ENCODE measurements around the gene CFAP298. TPM values are rescaled to one million over a fixed set of nuclear protein-coding genes. Genes with fewer than 3 reads are reported as not detected.
"Not testable (repeated sequence)": the region's sequence is repeated elsewhere in the genome, so short reads cannot be mapped to it uniquely, and the experiment has no call there.

The CFAP298 gene
- total and polyA plus RNA-seq, 2 of the 13 experiments (the other 11 are each of a cell fraction or from before 2014, with no cell fraction given) = 21.2 to 62.2 TPM

DNA sequence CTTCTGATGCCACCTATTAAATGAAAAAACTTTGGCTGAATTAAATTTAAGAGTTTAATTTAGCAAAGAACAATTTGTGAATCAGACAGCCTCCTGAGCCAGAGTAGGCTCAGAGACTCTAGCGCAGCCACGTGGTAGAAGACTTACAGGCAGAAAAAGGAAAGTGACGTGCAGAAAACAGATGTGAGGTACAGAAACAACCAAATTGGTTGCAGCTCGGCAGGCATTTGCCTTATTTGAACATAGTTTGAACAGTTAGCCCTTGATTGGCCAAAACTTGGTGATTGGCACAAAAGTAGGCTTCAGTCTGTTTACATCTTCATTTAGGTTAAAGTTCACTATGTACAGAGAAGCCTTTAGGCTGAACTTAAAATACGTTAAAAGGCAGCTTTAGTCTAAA, 49.8 kb downstream of the CFAP298 start:
- WGBS (ENCODE audit: low lambda C conversion rate) = 58% methylated on average over 5 of the region's 5 CpGs
- POLR2A ChIA-PET = interaction anchor here (1.3 kb wide), 1 partner anchor 10 kb away, joined by 3 read pairs; no protein-coding TSS in a partner anchor

DNA sequence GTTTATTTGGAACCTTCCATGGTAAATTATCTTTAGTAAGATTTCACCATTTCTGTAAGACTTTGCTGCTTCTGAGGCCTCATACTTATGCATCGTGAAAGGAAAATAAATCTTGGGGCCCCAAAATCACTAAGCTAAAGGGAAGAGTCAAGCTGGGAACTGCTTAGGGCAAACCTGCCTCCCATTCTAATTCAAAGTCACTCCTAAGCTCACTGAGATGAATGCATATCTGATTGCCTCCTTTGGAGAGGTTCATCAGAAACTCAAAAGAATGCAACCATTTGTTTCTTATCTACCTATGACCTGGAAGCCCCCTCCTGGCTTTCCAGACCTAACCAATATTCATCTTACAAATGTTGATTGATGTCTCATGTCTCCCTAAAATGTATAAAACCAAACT, 50.7 kb downstream of the CFAP298 start:
- H3K4me3 ChIP-seq (replicated peaks in 1 of 3; ENCODE audit: insufficient read depth in 1 of 3, low read depth in 2 of 3, low read length in 3 of 3); H3K79me2 ChIP-seq (ENCODE audit: insufficient read depth, low read length); in situ Hi-C loops (cut with HindIII; ENCODE audit: extremely low pct_ligation_motif_present, low pct_unique_long_range_greater_than_20kb); H3K9me3 ChIP-seq (ENCODE audit: low read length); H3K27me3 ChIP-seq (ENCODE audit: control insufficient read depth in 1 of 2, insufficient read depth in 2 of 2, low read length in 2 of 2); CTCF ChIA-PET (ENCODE audit: low intra/inter-chr PET ratio, low total read pairs); H3K9ac ChIP-seq (ENCODE audit: insufficient read depth, low read depth, low read length); POLR2A ChIA-PET; H2AFZ ChIP-seq (ENCODE audit: low read length); DNase-seq (ENCODE audit: low spot score); H4K20me1 ChIP-seq (ENCODE audit: insufficient read depth, low read length); FAIRE-seq; H3K36me3 ChIP-seq (replicated peaks in 1 of 2; ENCODE audit: control insufficient read depth in 1 of 2, insufficient read depth in 2 of 2, low read length in 2 of 2); H3K27ac ChIP-seq (ENCODE audit: extremely low read length, insufficient read depth, low read length); BruUV-seq (replicated peaks); H3K4me2 ChIP-seq (ENCODE audit: low read depth, low read length); intact Hi-C loops (cut with micrococcal nuclease; ENCODE audit: unreplicated experiment); ATAC-seq: not testable (repeated sequence)
- H3K4me1 ChIP-seq (ENCODE audit: insufficient read depth, low read length) = peaks cover 14% of the 10 kb centered on the region
- WGBS (ENCODE audit: low lambda C conversion rate) = 95% methylated on average over 1 of the region's 1 CpG

More for the DNA sequence above, 49.8 kb downstream of the CFAP298 start:
- H3K27ac ChIP-seq (ENCODE audit: extremely low read length, insufficient read depth, low read length) = no peak overlapping the region
- H2AFZ ChIP-seq (ENCODE audit: low read length) = no peak overlapping the region
- in situ Hi-C loops (cut with HindIII; ENCODE audit: extremely low pct_ligation_motif_present, low pct_unique_long_range_greater_than_20kb) (no loop called here), intact Hi-C loops (cut with micrococcal nuclease; ENCODE audit: unreplicated experiment) (no loop called here)
- no peak overlapping the region for H3K4me3 ChIP-seq (replicated peaks in 1 of 3; ENCODE audit: insufficient read depth in 1 of 3, low read depth in 2 of 3, low read length in 3 of 3)
- no peak for DNase-seq (ENCODE audit: low spot score)
- CTCF ChIA-PET (ENCODE audit: low intra/inter-chr PET ratio, low total read pairs) = no interaction called here
- BruUV-seq (replicated peaks) = no TSS peak
- H3K79me2 ChIP-seq (ENCODE audit: insufficient read depth, low read length) = no peaks in the 10 kb centered on the region
- no peaks in the 10 kb centered on the region for H3K27me3 ChIP-seq (ENCODE audit: control insufficient read depth in 1 of 2, insufficient read depth in 2 of 2, low read length in 2 of 2)
- no peak for ATAC-seq
- TF ChIP-seq CBX1 (IDR thresholded peaks at IDR 0.05; ENCODE audit: low read depth) = no peak
- TF ChIP-seq, protein P1, sequence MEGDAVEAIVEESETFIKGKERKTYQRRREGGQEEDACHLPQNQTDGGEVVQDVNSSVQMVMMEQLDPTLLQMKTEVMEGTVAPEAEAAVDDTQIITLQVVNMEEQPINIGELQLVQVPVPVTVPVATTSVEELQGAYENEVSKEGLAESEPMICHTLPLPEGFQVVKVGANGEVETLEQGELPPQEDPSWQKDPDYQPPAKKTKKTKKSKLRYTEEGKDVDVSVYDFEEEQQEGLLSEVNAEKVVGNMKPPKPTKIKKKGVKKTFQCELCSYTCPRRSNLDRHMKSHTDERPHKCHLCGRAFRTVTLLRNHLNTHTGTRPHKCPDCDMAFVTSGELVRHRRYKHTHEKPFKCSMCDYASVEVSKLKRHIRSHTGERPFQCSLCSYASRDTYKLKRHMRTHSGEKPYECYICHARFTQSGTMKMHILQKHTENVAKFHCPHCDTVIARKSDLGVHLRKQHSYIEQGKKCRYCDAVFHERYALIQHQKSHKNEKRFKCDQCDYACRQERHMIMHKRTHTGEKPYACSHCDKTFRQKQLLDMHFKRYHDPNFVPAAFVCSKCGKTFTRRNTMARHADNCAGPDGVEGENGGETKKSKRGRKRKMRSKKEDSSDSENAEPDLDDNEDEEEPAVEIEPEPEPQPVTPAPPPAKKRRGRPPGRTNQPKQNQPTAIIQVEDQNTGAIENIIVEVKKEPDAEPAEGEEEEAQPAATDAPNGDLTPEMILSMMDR (CRISPR knock-in tag; IDR thresholded peaks at IDR 0.05) = peak; percentile 25; the same call in 1 of the 2 replicates
- peak; percentile 89; the same call in 1 of the 2 replicates for TF ChIP-seq SRF (IDR thresholded peaks at IDR 0.05; ENCODE audit: low read depth, low read length)
- peak; percentile 37; the same call in 1 of the 2 replicates for TF ChIP-seq PPARG (CRISPR knock-in tag; conservative IDR thresholded peaks at IDR 0.05)
- TF ChIP-seq STAG1 (CRISPR knock-in tag; IDR thresholded peaks at IDR 0.05) = peak; percentile 44
- TF ChIP-seq, protein P2, sequence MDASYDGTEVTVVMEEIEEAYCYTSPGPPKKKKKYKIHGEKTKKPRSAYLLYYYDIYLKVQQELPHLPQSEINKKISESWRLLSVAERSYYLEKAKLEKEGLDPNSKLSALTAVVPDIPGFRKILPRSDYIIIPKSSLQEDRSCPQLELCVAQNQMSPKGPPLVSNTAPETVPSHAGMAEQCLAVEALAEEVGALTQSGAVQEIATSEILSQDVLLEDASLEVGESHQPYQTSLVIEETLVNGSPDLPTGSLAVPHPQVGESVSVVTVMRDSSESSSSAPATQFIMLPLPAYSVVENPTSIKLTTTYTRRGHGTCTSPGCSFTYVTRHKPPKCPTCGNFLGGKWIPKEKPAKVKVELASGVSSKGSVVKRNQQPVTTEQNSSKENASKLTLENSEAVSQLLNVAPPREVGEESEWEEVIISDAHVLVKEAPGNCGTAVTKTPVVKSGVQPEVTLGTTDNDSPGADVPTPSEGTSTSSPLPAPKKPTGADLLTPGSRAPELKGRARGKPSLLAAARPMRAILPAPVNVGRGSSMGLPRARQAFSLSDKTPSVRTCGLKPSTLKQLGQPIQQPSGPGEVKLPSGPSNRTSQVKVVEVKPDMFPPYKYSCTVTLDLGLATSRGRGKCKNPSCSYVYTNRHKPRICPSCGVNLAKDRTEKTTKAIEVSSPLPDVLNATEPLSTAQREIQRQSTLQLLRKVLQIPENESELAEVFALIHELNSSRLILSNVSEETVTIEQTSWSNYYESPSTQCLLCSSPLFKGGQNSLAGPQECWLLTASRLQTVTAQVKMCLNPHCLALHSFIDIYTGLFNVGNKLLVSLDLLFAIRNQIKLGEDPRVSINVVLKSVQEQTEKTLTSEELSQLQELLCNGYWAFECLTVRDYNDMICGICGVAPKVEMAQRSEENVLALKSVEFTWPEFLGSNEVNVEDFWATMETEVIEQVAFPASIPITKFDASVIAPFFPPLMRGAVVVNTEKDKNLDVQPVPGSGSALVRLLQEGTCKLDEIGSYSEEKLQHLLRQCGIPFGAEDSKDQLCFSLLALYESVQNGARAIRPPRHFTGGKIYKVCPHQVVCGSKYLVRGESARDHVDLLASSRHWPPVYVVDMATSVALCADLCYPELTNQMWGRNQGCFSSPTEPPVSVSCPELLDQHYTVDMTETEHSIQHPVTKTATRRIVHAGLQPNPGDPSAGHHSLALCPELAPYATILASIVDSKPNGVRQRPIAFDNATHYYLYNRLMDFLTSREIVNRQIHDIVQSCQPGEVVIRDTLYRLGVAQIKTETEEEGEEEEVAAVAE (CRISPR knock-in tag; IDR thresholded peaks at IDR 0.05; ENCODE audit: borderline replicate concordance) = 0 out of 2 replicates have a peak, but pooled peaks have one; percentile 36
- TF ChIP-seq, protein P3, sequence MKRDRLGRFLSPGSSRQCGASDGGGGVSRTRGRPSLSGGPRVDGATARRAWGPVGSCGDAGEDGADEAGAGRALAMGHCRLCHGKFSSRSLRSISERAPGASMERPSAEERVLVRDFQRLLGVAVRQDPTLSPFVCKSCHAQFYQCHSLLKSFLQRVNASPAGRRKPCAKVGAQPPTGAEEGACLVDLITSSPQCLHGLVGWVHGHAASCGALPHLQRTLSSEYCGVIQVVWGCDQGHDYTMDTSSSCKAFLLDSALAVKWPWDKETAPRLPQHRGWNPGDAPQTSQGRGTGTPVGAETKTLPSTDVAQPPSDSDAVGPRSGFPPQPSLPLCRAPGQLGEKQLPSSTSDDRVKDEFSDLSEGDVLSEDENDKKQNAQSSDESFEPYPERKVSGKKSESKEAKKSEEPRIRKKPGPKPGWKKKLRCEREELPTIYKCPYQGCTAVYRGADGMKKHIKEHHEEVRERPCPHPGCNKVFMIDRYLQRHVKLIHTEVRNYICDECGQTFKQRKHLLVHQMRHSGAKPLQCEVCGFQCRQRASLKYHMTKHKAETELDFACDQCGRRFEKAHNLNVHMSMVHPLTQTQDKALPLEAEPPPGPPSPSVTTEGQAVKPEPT (CRISPR knock-in tag; IDR thresholded peaks at IDR 0.05; ENCODE audit: low read depth) = no peak
- H3K4me2 ChIP-seq (ENCODE audit: low read depth, low read length) = 0 out of 2 replicates have a peak overlapping the region, but pooled peaks have one; percentile 16
- H4K20me1 ChIP-seq (ENCODE audit: insufficient read depth, low read length) = no peaks in the 10 kb centered on the region
- H3K9me3 ChIP-seq (ENCODE audit: low read length) = peaks cover 8% of the 10 kb centered on the region; the same call in 1 of the 2 replicates
- H3K4me1 ChIP-seq (ENCODE audit: insufficient read depth, low read length) = peaks cover 14% of the 10 kb centered on the region
- H3K9ac ChIP-seq (ENCODE audit: insufficient read depth, low read depth, low read length) = no peak overlapping the region
- H3K36me3 ChIP-seq (replicated peaks in 1 of 2; ENCODE audit: control insufficient read depth in 1 of 2, insufficient read depth in 2 of 2, low read length in 2 of 2) = no peaks in the 10 kb centered on the region; a peak in 1 of 5 replicates
- FAIRE-seq = no peak

Data from HepG2 (cell line).